Spleen (tissue), 7 donors: ENCODE data around the gene PTPRN2.

ENCODE experiments used
- CTCF ChIP-seq, 11 experiments: fragments of 200-600 bp in 7 of 11; fragments of 450-650 bp in 4 of 11; sonication (generic) in 4 of 11; IDR thresholded peaks in 8 of 11; conservative IDR thresholded peaks in 3 of 11; 1 replicate in 7 of 11; 2 replicates in 4 of 11; pipeline versions ENCODE4 v1.4.0 to v1.8.0; 2016 to 2021; ENCODE audit warnings: antibody characterized with exemption in 11 of 11, inconsistent platforms in 4 of 11, mild to moderate bottlenecking in 1 of 11
- POLR2A ChIP-seq, 3 donors: fragments of 450-650 bp; IDR thresholded peaks; one replicate each; pipeline ENCODE4 v1.5.1; 2017; ENCODE audit warnings: antibody characterized with exemption in 3 of 3, mild to moderate bottlenecking in 1 of 3
- POLR2AphosphoS5 ChIP-seq, 3 donors: sonication (generic); formaldehyde crosslinking; IDR thresholded peaks; one replicate each; pipeline ENCODE4 v1.5.1; 2017; ENCODE audit warnings: antibody characterized with exemption in 3 of 3
- donor health status: DM: no; HTN: no; CAD: no; lungs with moderate emphysema.
- donor health status: DM: no; HTN: no; CAD: no.
- donor health status: DM: no; HTN: no; CAD: no.

GRCh38 chr7:158323741-158324396, 263.8 kb downstream of the PTPRN2 start:
- TF ChIP-seq CTCF (IDR thresholded peaks at IDR 0.05 in 8 of 11, conservative IDR thresholded peaks at IDR 0.05 in 3 of 11) (no peak), POLR2AphosphoS5 (IDR thresholded peaks at IDR 0.05) (no peak), POLR2A (IDR thresholded peaks at IDR 0.05) (no peak)
